B cell (primary cell): ENCODE results near the gene JADE3. TPM values are rescaled to one million over a fixed set of nuclear protein-coding genes. Genes with fewer than 3 reads are reported as not detected.

ENCODE experiments used
- ATAC-seq: fragments of 200-7000 bp; cut with Tn5 transposase; one replicate; pipeline ENCODE4 v1.10.0; 2021; ENCODE audit warnings: low read depth, mild to moderate bottlenecking, moderate number of reproducible peaks, moderate library complexity
- CTCF ChIA-PET: fragments of 350-600 bp; sonication (Branson Sonifier 250); formaldehyde crosslinking; loops from one replicate; lab custom pipeline; 2021; ENCODE audit warnings: antibody characterized with exemption, inconsistent platforms; lab: Charles Lee
- POLR2A ChIA-PET: fragments of 350-600 bp; sonication (Branson Sonifier 250); formaldehyde crosslinking; loops from one replicate; lab custom pipeline; 2021; ENCODE audit warnings: antibody characterized with exemption; lab: Charles Lee
- DNase-seq: peaks from one replicate; pipeline ENCODE4 v3.0.0; 2013
- H2AFZ ChIP-seq: 2 replicates; pipeline ENCODE4 v1.6.1; 2012; ENCODE audit warnings: mild to moderate bottlenecking, low read depth, low read length; ENCODE audit not compliant: insufficient read depth, poor library complexity, severe bottlenecking
- H3K27ac ChIP-seq, 2 donors: 1 replicate in 1 of 2; 2 replicates in 1 of 2; pipeline ENCODE4 v1.5.1; 2012 to 2013; ENCODE audit warnings: low read length in 2 of 2, mild to moderate bottlenecking in 2 of 2, moderate library complexity in 1 of 2
- H3K27me3 ChIP-seq, 4 experiments: fragments of 200-600 bp in 1 of 4; sonication (generic) in 1 of 4; replicated peaks in 1 of 4; 1 replicate in 2 of 4; 2 replicates in 2 of 4; pipeline versions ENCODE4 v1.6.1 to v1.7.0; 2013 to 2016; ENCODE audit warnings: low read length in 3 of 4, mild to moderate bottlenecking in 2 of 4, mixed read lengths in 1 of 4, moderate library complexity in 1 of 4; ENCODE audit not compliant: insufficient read depth in 4 of 4, control insufficient read depth in 3 of 4; ENCODE audit errors: control extremely low read depth in 1 of 4
- H3K36me3 ChIP-seq, 2 experiments: replicated peaks in 1 of 2; 1 replicate in 1 of 2; 2 replicates in 1 of 2; pipeline versions ENCODE4 v1.6.1 to v1.7.1; 2013; ENCODE audit warnings: low read length in 1 of 2; ENCODE audit not compliant: insufficient read depth in 2 of 2, control insufficient read depth in 1 of 2; ENCODE audit errors: control extremely low read depth in 1 of 2, extremely low read depth in 1 of 2
- H3K4me1 ChIP-seq, 2 donors: fragments of 200-600 bp in 1 of 2; sonication (generic) in 1 of 2; 1 replicate in 1 of 2; 2 replicates in 1 of 2; pipeline versions ENCODE4 v1.5.1 to v1.6.1; 2013 to 2017; ENCODE audit warnings: low read length in 2 of 2; ENCODE audit not compliant: control insufficient read depth in 2 of 2, insufficient read depth in 2 of 2
- H3K4me2 ChIP-seq: replicated peaks from 2 replicates; pipeline ENCODE3; 2012; ENCODE audit warnings: mild to moderate bottlenecking, low read depth, low read length; ENCODE audit not compliant: poor library complexity, severe bottlenecking
- H3K4me3 ChIP-seq, 5 experiments: fragments of 200-600 bp in 1 of 5; sonication (generic) in 1 of 5; 1 replicate in 3 of 5; 2 replicates in 2 of 5; pipeline versions ENCODE4 v1.5.1 to v1.7.0; 2011 to 2016; ENCODE audit warnings: low read length in 4 of 5, mild to moderate bottlenecking in 4 of 5, low read depth in 2 of 5, control low read depth in 1 of 5, moderate library complexity in 1 of 5; ENCODE audit not compliant: insufficient read depth in 1 of 5; ENCODE audit errors: control extremely low read depth in 1 of 5, extremely low read depth in 1 of 5
- H3K79me2 ChIP-seq: fragments of 200-600 bp; sonication (generic); one replicate; pipeline ENCODE4 v1.6.0; 2016; ENCODE audit warnings: low read length; ENCODE audit not compliant: control insufficient read depth, insufficient read depth
- H3K9ac ChIP-seq: fragments of 200-600 bp; sonication (generic); 2 replicates; pipeline ENCODE4 v1.6.1; 2017; ENCODE audit warnings: mild to moderate bottlenecking, low read length, moderate library complexity
- H3K9me3 ChIP-seq, 3 donors: one replicate each; pipeline versions ENCODE4 v1.6.1 to v1.7.1; 2013; ENCODE audit warnings: low read length in 2 of 3; ENCODE audit not compliant: control insufficient read depth in 2 of 3, insufficient read depth in 1 of 3; ENCODE audit errors: control extremely low read depth in 1 of 3
- H4K20me1 ChIP-seq: 2 replicates; pipeline ENCODE4 v1.6.0; 2012; ENCODE audit warnings: mild to moderate bottlenecking, low read length; ENCODE audit not compliant: insufficient read depth, control insufficient read depth, poor library complexity, severe bottlenecking
- H3K27ac Mint-ChIP-seq: one replicate; pipeline ENCODE4 v1.8.0; 2021; ENCODE audit warnings: mixed read lengths
- H3K27me3 Mint-ChIP-seq: one replicate; pipeline ENCODE4 v1.8.0; 2021; ENCODE audit warnings: mixed read lengths
- H3K4me1 Mint-ChIP-seq: one replicate; pipeline ENCODE4 v1.8.0; 2021; ENCODE audit warnings: mixed read lengths
- H3K4me3 Mint-ChIP-seq: one replicate; pipeline ENCODE4 v1.8.0; 2021; ENCODE audit warnings: mixed read lengths
- H3K9me3 Mint-ChIP-seq: one replicate; pipeline ENCODE4 v1.8.0; 2022; ENCODE audit warnings: mixed read lengths; ENCODE audit not compliant: insufficient read depth
- EZH2 ChIP-seq: IDR thresholded peaks from 2 replicates; pipeline ENCODE4 v1.6.1; 2012; ENCODE audit warnings: borderline replicate concordance, low read depth, mild to moderate bottlenecking, moderate library complexity, low read length; ENCODE audit not compliant: insufficient read depth, poor library complexity, severe bottlenecking
- WGBS: methylation state at CpG from one replicate; pipeline ENCODE4 v1.1.5; 2013; ENCODE audit warnings: missing lambda C conversion rate; ENCODE audit not compliant: insufficient coverage; 5-methylcytosine and 5-hydroxymethylcytosine counted together
- intact Hi-C: fragments of 100-400 bp; cut with micrococcal nuclease; formaldehyde crosslinking; loops from one replicate; pipeline ENCODE4 v1.10.0; 2022
- polyA plus RNA-seq: library from polyadenylated mRNA; depleted of rRNA; stranded (reverse); fragments of >200 nt; gene quantifications from 2 replicates; pipeline ENCODE4 v1.2.3, GENCODE V29; 2012
- total RNA-seq, 2 donors: library from RNA; stranded (reverse); fragments of 120-200 nt in 1 of 2; gene quantifications; 1 replicate in 1 of 2; 2 replicates in 1 of 2; pipeline versions ENCODE4 v1.2.3 to v1.2.4, GENCODE V29; 2013 to 2022
- TF ChIP-seq, protein P1 (sequence below): fragments of 200-600 bp; IDR thresholded peaks from one replicate; pipeline ENCODE4 v1.8.0; 2022; ENCODE audit warnings: antibody characterized with exemption, mild to moderate bottlenecking

The JADE3 gene
- total and polyA plus RNA-seq, 2 donors (not counting 1 experiment from before 2014, with no cell fraction given): 3.6 to 23.4 TPM

DNA sequence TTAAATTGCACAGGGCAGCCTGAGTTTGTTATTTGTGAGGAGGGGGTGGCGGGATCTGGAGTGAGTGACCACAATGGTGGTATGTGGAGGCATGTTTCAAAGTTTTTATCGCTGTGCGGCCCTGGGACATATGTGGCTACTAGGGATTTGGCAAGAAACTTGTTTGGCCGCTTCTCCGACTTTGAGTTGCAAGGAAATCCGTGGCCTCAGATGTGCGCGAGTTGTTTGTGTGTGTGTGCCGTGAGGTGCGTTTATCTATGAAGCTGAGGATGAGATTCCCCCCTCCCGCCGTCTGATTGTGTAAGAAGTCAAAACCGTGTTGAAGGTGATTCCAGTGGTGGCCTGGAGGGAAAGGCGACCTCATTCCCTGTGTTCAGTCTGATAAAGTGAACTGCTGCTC is 1.4 kb downstream of the JADE3 start:
- Histone ChIP-seq H3K4me2 (peak overlapping the region; percentile 77), H3K9me3 (no peaks in the 10 kb centered on the region), H3K4me1 (peaks cover 5 to 22% of the 10 kb centered on the region in 2 donors), H3K9ac (peak overlapping the region; percentile 64), H3K36me3 (no peaks in the 10 kb centered on the region), H3K27ac (peak overlapping the region in 1 of 2 donors; percentile 36), H3K27me3 (no peaks in the 10 kb centered on the region), H4K20me1 (no peaks in the 10 kb centered on the region), H3K79me2 (peaks cover 49% of the 10 kb centered on the region), H3K4me3 (peak overlapping the region; percentile 33 to 70 (median 66)), H2AFZ (peak overlapping the region; percentile 62)
- 0% methylated on average over 2 of the region's 14 CpGs for WGBS
- H3K4me3 Mint-ChIP-seq: peak overlapping the region; percentile 93
- peaks cover 38% of the 10 kb centered on the region for H3K4me1 Mint-ChIP-seq
- ATAC-seq: no peak
- intact Hi-C loops: loop anchor here (1.0 to 5.0 kb wide), 4 partner anchors 21 to 65 kb away; no protein-coding TSS in a partner anchor
- ChIA-PET POLR2A (interaction anchor here (1.3 to 1.5 kb wide), 2 partner anchors 9 to 50 kb away, joined by 3 to 4 read pairs; no protein-coding TSS in a partner anchor), CTCF (interaction anchor here (0.6 to 4.4 kb wide), 15 partner anchors 10 to 245 kb away, joined by 3 to 31 read pairs (median 4); no protein-coding TSS in a partner anchor)
- H3K9me3 Mint-ChIP-seq: no peaks in the 10 kb centered on the region
- no peaks in the 10 kb centered on the region for H3K27me3 Mint-ChIP-seq
- peak; percentile 29 for DNase-seq
- peak overlapping the region; percentile 83 for H3K27ac Mint-ChIP-seq
- TF ChIP-seq EZH2: no peak
- TF ChIP-seq, protein P1, sequence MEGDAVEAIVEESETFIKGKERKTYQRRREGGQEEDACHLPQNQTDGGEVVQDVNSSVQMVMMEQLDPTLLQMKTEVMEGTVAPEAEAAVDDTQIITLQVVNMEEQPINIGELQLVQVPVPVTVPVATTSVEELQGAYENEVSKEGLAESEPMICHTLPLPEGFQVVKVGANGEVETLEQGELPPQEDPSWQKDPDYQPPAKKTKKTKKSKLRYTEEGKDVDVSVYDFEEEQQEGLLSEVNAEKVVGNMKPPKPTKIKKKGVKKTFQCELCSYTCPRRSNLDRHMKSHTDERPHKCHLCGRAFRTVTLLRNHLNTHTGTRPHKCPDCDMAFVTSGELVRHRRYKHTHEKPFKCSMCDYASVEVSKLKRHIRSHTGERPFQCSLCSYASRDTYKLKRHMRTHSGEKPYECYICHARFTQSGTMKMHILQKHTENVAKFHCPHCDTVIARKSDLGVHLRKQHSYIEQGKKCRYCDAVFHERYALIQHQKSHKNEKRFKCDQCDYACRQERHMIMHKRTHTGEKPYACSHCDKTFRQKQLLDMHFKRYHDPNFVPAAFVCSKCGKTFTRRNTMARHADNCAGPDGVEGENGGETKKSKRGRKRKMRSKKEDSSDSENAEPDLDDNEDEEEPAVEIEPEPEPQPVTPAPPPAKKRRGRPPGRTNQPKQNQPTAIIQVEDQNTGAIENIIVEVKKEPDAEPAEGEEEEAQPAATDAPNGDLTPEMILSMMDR: no peak

DNA sequence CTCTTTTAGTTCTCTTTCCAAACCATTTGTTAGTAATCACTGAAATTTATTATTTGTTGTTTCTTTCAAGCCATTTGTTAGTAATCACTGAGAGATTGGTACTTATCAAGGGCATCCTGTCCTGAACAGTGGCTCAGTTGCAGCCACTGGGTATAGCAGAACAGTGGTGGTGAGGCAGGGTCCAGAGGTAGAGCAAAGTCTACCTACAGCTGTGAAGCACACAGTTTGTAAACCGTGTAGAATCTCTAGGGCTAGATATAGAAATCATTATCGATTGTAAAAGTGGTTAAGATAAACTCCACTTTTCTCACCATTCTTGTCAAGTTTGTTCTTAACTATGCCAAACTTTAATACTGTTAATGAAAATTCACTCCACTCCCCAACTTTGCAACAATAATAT is 4.1 kb downstream of the JADE3 start:
- H3K4me1 ChIP-seq: peaks cover 5 to 22% of the 10 kb centered on the region in 2 donors
- POLR2A ChIA-PET: no interaction called here
- peaks cover 41% of the 10 kb centered on the region for H3K4me1 Mint-ChIP-seq
- H3K27ac Mint-ChIP-seq: no peak overlapping the region
- CTCF ChIA-PET: interaction anchor here (0.6 kb wide), 1 partner anchor 778 kb away, joined by 4 read pairs; no protein-coding TSS in a partner anchor
- H3K27me3 Mint-ChIP-seq: no peaks in the 10 kb centered on the region
- peaks cover 3% of the 10 kb centered on the region for H3K9me3 Mint-ChIP-seq
- no peak overlapping the region for H2AFZ ChIP-seq
- H3K27ac ChIP-seq: no peak overlapping the region
- H3K4me3 ChIP-seq: no peak overlapping the region
- no peak for ATAC-seq
- intact Hi-C loops: no loop called here
- no peak overlapping the region for H3K4me2 ChIP-seq
- H3K79me2 ChIP-seq: peaks cover 69% of the 10 kb centered on the region
- H3K36me3 ChIP-seq: no peaks in the 10 kb centered on the region
- no peak for DNase-seq
- H3K4me3 Mint-ChIP-seq: no peak overlapping the region
- no peak for TF ChIP-seq EZH2
- TF ChIP-seq, protein P1: no peak
- H3K9me3 ChIP-seq: peaks cover 0 to 3% (median 0%) of the 10 kb centered on the region in 3 donors
- H3K27me3 ChIP-seq: no peaks in the 10 kb centered on the region
- H4K20me1 ChIP-seq: no peaks in the 10 kb centered on the region
- no CpG with 5 or more reads among the region's 2 CpGs for WGBS
- no peak overlapping the region for H3K9ac ChIP-seq
